Natural killer cell (primary cell): ENCODE measurements around the gene KLHDC8A. TPM values are rescaled to one million over a fixed set of nuclear protein-coding genes. Genes with fewer than 3 reads are reported as not detected.
"Not testable (repeated sequence)": the region's sequence is repeated elsewhere in the genome, so short reads cannot be mapped to it uniquely, and the experiment has no call there.

ENCODE experiments used
- ATAC-seq, 3 donors: fragments of 150-1000 bp in 2 of 3; fragments of 200-7000 bp in 1 of 3; cut with Tn5 transposase; 1 replicate in 1 of 3; 2 replicates in 2 of 3; pipeline ENCODE4 v1.10.0; 2021; ENCODE audit warnings: mild to moderate bottlenecking in 2 of 3, moderate library complexity in 2 of 3
- DNase-seq, 2 donors: peaks; one replicate each; pipeline versions ENCODE4 v3.0.0 to v3.0.0-alpha.2; 2013 to 2021; ENCODE audit warnings: mixed read lengths in 1 of 2
- H3K27ac ChIP-seq: one replicate; pipeline ENCODE4 v1.5.1; 2013; ENCODE audit warnings: mild to moderate bottlenecking, low read length
- H3K27me3 ChIP-seq: one replicate; pipeline ENCODE4 v1.6.1; 2013; ENCODE audit warnings: low read length; ENCODE audit not compliant: control insufficient read depth, insufficient read depth
- H3K36me3 ChIP-seq: one replicate; pipeline ENCODE4 v1.6.1; 2013; ENCODE audit warnings: low read length; ENCODE audit not compliant: control insufficient read depth, insufficient read depth
- H3K4me1 ChIP-seq: one replicate; pipeline ENCODE4 v1.6.1; 2013; ENCODE audit warnings: low read length; ENCODE audit not compliant: control insufficient read depth, insufficient read depth
- H3K4me3 ChIP-seq: one replicate; pipeline ENCODE4 v1.5.1; 2013; ENCODE audit warnings: low read length
- H3K9me3 ChIP-seq: one replicate; pipeline ENCODE4 v1.6.1; 2013; ENCODE audit warnings: low read length; ENCODE audit not compliant: control insufficient read depth, insufficient read depth
- H3K27ac Mint-ChIP-seq, 2 donors: one replicate each; pipeline ENCODE4 v1.8.0; 2022; ENCODE audit warnings: mild to moderate bottlenecking in 2 of 2, mixed read lengths in 2 of 2, moderate library complexity in 1 of 2
- H3K27me3 Mint-ChIP-seq, 2 donors: one replicate each; pipeline ENCODE4 v1.8.0; 2022; ENCODE audit warnings: low read depth in 2 of 2, mixed read lengths in 2 of 2
- H3K36me3 Mint-ChIP-seq: one replicate; pipeline ENCODE4 v1.8.0; 2022; ENCODE audit warnings: mixed read lengths
- H3K4me1 Mint-ChIP-seq, 2 donors: one replicate each; pipeline ENCODE4 v1.8.0; 2022; ENCODE audit warnings: mixed read lengths in 2 of 2
- H3K4me3 Mint-ChIP-seq: one replicate; pipeline ENCODE4 v1.8.0; 2022; ENCODE audit warnings: mild to moderate bottlenecking, moderate library complexity, mixed read lengths
- H3K9me3 Mint-ChIP-seq, 2 donors: one replicate each; pipeline ENCODE4 v1.8.0; 2022; ENCODE audit warnings: mixed read lengths in 2 of 2
- WGBS: methylation state at CpG from one replicate; pipeline ENCODE4 v1.1.7; 2013; ENCODE audit warnings: missing lambda C conversion rate; ENCODE audit not compliant: insufficient coverage; 5-methylcytosine and 5-hydroxymethylcytosine counted together
- intact Hi-C: fragments of 100-400 bp; cut with micrococcal nuclease; formaldehyde crosslinking; loops from one replicate; pipeline ENCODE4 v1.14.2; 2022
- total RNA-seq, 4 donors: library from RNA; stranded (reverse); fragments of 120-200 nt in 1 of 4; gene quantifications; one replicate each; pipeline versions ENCODE4 v1.2.3 to v1.2.4, GENCODE V29; 2013 to 2022
- TF ChIP-seq, protein P1 (sequence below): fragments of 200-600 bp; IDR thresholded peaks from one replicate; pipeline ENCODE4 v1.8.0; 2022; ENCODE audit warnings: antibody characterized with exemption

Gene KLHDC8A
- total RNA-seq, 3 donors from 2014 or later (not counting 1 experiment from before 2014, with no cell fraction given) = not detected

DNA sequence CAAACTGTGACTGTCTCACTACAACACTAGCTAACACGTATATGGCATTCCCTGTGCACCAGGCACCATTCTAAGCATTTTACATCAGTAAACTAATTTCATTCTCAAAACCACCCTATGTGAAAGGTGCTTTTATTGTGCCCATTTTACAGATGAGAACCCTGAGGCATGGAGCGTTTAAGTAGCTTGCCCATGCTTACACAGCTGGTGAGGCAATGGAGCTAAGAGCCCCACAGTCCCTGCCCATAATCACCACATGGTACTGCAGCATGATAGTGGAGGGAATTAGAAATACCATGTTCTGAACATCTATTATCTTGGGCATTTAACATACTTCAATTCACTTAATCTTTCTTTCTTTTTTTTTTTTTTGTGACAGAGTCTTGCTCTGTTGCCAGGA, 31.1 kb upstream of the KLHDC8A start:
- 94% methylated on average over 2 of the region's 2 CpGs for WGBS

DNA sequence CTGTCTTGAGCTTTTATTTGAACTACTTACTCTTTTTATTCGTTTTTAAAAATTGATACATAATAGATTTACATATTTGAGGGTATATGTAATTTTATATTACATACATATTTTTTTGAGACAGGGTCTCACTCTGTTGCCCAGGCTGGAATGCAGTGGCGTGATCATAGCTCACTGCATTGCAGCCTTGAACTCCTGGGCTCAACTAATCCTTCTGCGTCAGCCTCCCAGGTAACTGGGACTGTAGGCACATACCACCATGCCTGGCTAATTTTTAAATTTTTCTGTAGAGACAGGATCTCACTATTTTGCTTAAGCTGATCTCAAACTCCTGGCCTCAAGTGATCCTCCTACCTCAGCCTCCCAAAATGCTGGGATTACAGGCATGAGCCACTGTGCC, 26.3 kb upstream of the KLHDC8A start:
- H3K4me3 ChIP-seq, intact Hi-C loops, H3K27ac Mint-ChIP-seq, DNase-seq, H3K27ac ChIP-seq, H3K9me3 Mint-ChIP-seq, H3K9me3 ChIP-seq, H3K36me3 Mint-ChIP-seq, H3K36me3 ChIP-seq, ATAC-seq, H3K4me3 Mint-ChIP-seq, H3K4me1 ChIP-seq, H3K27me3 ChIP-seq, H3K4me1 Mint-ChIP-seq: not testable (repeated sequence)
- WGBS = 100% methylated on average over 2 of the region's 3 CpGs
- H3K27me3 Mint-ChIP-seq = peaks cover 7 to 18% of the 10 kb centered on the region in 2 donors

More for the DNA sequence above, 31.1 kb upstream of the KLHDC8A start:
- Mint-ChIP-seq H3K4me3 (no peak overlapping the region), H3K27ac (no peak overlapping the region), H3K4me1 (no peaks in the 10 kb centered on the region), H3K27me3 (peaks cover 22 to 36% of the 10 kb centered on the region in 2 donors), H3K9me3 (no peaks in the 10 kb centered on the region), H3K36me3 (no peaks in the 10 kb centered on the region)
- Histone ChIP-seq H3K27ac (no peak overlapping the region), H3K4me3 (no peak overlapping the region), H3K9me3 (no peaks in the 10 kb centered on the region), H3K4me1 (no peaks in the 10 kb centered on the region), H3K36me3 (no peaks in the 10 kb centered on the region), H3K27me3 (peaks cover 6% of the 10 kb centered on the region)
- no peak for DNase-seq
- no peak for ATAC-seq
- intact Hi-C loops = no loop called here
- TF ChIP-seq, protein P1, sequence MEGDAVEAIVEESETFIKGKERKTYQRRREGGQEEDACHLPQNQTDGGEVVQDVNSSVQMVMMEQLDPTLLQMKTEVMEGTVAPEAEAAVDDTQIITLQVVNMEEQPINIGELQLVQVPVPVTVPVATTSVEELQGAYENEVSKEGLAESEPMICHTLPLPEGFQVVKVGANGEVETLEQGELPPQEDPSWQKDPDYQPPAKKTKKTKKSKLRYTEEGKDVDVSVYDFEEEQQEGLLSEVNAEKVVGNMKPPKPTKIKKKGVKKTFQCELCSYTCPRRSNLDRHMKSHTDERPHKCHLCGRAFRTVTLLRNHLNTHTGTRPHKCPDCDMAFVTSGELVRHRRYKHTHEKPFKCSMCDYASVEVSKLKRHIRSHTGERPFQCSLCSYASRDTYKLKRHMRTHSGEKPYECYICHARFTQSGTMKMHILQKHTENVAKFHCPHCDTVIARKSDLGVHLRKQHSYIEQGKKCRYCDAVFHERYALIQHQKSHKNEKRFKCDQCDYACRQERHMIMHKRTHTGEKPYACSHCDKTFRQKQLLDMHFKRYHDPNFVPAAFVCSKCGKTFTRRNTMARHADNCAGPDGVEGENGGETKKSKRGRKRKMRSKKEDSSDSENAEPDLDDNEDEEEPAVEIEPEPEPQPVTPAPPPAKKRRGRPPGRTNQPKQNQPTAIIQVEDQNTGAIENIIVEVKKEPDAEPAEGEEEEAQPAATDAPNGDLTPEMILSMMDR = no peak

DNA sequence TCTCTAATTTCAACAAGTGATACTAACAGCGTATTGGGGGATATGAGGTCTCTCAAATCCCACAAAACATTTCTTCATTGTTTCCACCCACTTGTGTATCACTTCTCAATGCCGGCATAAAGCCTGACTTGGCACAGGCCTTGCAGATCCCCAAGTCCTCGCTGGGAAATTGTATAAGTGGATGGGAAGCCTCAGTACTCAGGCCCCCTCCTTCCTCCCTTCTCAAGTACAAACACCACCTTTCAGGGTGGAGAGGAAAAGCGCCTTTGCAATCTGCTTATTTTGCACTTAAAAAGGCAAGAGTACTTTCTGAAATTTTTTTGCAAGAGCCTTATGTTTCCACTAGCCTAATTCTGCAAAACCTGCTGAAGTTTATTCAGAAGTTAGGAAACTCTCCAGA, 25.8 kb upstream of the KLHDC8A start:
- H3K36me3 Mint-ChIP-seq = no peaks in the 10 kb centered on the region
- no peak overlapping the region for H3K4me3 Mint-ChIP-seq
- ATAC-seq = no peak
- Histone ChIP-seq H3K36me3 (no peaks in the 10 kb centered on the region), H3K9me3 (no peaks in the 10 kb centered on the region), H3K27ac (no peak overlapping the region), H3K4me3 (no peak overlapping the region), H3K27me3 (no peaks in the 10 kb centered on the region), H3K4me1 (no peaks in the 10 kb centered on the region)
- intact Hi-C loops = no loop called here
- DNase-seq = no peak
- H3K9me3 Mint-ChIP-seq = no peaks in the 10 kb centered on the region
- no peak overlapping the region for H3K27ac Mint-ChIP-seq
- peaks cover 7 to 21% of the 10 kb centered on the region in 2 donors for H3K27me3 Mint-ChIP-seq
- TF ChIP-seq, protein P1 = no peak
- H3K4me1 Mint-ChIP-seq = no peaks in the 10 kb centered on the region
- 94% methylated on average over 3 of the region's 4 CpGs for WGBS

DNA sequence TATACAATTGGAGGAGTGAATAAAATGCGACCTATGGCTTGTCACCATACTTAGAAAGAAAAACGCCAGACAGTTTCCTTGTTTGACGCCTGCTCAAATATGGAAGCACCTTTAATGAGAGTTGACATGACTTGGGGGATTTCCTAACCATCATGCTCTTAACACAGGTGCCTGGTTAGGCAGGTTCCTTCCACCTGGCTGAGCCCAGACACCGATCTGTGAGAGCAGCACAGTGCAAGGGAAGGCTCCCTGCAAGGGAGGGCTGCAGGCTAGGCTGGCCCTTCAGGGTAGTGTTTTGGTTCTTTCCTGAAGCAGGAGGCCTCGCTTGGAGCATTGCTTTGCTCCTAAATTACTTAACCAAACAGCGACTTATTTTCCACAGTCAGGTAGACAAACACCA, 24.6 kb upstream of the KLHDC8A start:
- ATAC-seq = no peak

More for the DNA sequence above, 24.6 kb upstream of the KLHDC8A start:
- no peak overlapping the region for H3K4me3 Mint-ChIP-seq
- TF ChIP-seq, protein P1 = no peak
- no peaks in the 10 kb centered on the region for H3K36me3 ChIP-seq
- no peaks in the 10 kb centered on the region for H3K9me3 Mint-ChIP-seq
- H3K27ac ChIP-seq = no peak overlapping the region
- intact Hi-C loops = no loop called here
- no peak for DNase-seq
- no peaks in the 10 kb centered on the region for H3K9me3 ChIP-seq
- H3K36me3 Mint-ChIP-seq = no peaks in the 10 kb centered on the region
- peaks cover 11 to 30% of the 10 kb centered on the region in 2 donors for H3K27me3 Mint-ChIP-seq
- no peaks in the 10 kb centered on the region for H3K4me1 ChIP-seq
- no peak overlapping the region for H3K27ac Mint-ChIP-seq
- WGBS = 86% methylated on average over 6 of the region's 6 CpGs
- H3K4me1 Mint-ChIP-seq = no peaks in the 10 kb centered on the region
- H3K27me3 ChIP-seq = no peaks in the 10 kb centered on the region
- no peak overlapping the region for H3K4me3 ChIP-seq
